Measurements from ENCODE around the gene DNM1L. TPM values are rescaled to one million over a fixed set of nuclear protein-coding genes. Genes with fewer than 3 reads are reported as not detected.

DNM1L gene
- total and polyA plus RNA-seq, 2 of the 4 experiments (the other 2 are of a cell fraction) = 44.8 to 70.1 TPM

GRCh38 chr12:32681272-32681671 lies 2.2 kb downstream of the DNM1L start:
- no peak overlapping the region for H2AK9ac ChIP-seq (replicated peaks; ENCODE audit: low read depth, low read length, poor library complexity)
- H3K14ac ChIP-seq (replicated peaks; ENCODE audit: low read depth, low read length) = no peak overlapping the region
- H4K91ac ChIP-seq (ENCODE audit: insufficient read depth, low read depth, low read length) = no peak overlapping the region
- H2BK20ac ChIP-seq (ENCODE audit: low read depth, low read length) = no peak overlapping the region
- H3K27me3 ChIP-seq (ENCODE audit: control insufficient read depth, insufficient read depth, low read length) = no peaks in the 10 kb centered on the region
- no peak overlapping the region for H2BK120ac ChIP-seq (ENCODE audit: low read depth, low read length)
- H3K4me2 ChIP-seq (ENCODE audit: low read depth, low read length) = peak overlapping the region; percentile 2; the same call in 1 of the 2 replicates
- dilution Hi-C loops (cut with HindIII; ENCODE audit: low sequenced_read_pairs, unreplicated experiment) = no loop called here
- intact Hi-C loops (cut with micrococcal nuclease) = no loop called here
- H3K23ac ChIP-seq (ENCODE audit: low read depth, low read length) = no peak overlapping the region
- H3K9ac ChIP-seq (ENCODE audit: low read depth, low read length) = no peak overlapping the region
- H3K4me1 ChIP-seq (ENCODE audit: control insufficient read depth, insufficient read depth, low read length) = peaks cover 5% of the 10 kb centered on the region
- H4K8ac ChIP-seq (ENCODE audit: low read depth in 2 of 2, low read length in 2 of 2) = no peak overlapping the region
- peaks cover 3% of the 10 kb centered on the region; the same call in 1 of the 2 replicates for H3K36me3 ChIP-seq (ENCODE audit: control insufficient read depth, insufficient read depth, low read length)
- no TSS peak for BruUV-seq (replicated peaks)
- H2BK15ac ChIP-seq (ENCODE audit: low read depth, low read length) = no peak overlapping the region
- TF ChIP-seq NFE2L2 (IDR thresholded peaks at IDR 0.05; ENCODE audit: low read depth, low read length) = no peak
- in situ Hi-C loops (cut with MboI; ENCODE audit: low sequenced_read_pairs) = loop anchor here (25.0 kb wide), 1 partner anchor 1019 kb away; the partner anchor contains the start of gene ETFBKMT
- H3K56ac ChIP-seq (ENCODE audit: extremely low read depth, insufficient read depth, low read length) = no peak overlapping the region
- ChIA-PET POLR2A (ENCODE audit: unreplicated experiment) (no interaction called here), CTCF (no interaction called here)
- 0 out of 2 replicates have a peak overlapping the region, but pooled peaks have one; percentile 48 for H2AK5ac ChIP-seq (ENCODE audit: low read depth, low read length)
- H4K5ac ChIP-seq (ENCODE audit: low read depth, low read length) = no peak overlapping the region
- H3K4me3 ChIP-seq (ENCODE audit: insufficient read depth, low read depth, low read length) = no peak overlapping the region
- ATAC-seq (ENCODE audit: low read depth) (no peak), DNase-seq (no peak)
- H3K9me3 ChIP-seq (ENCODE audit: control insufficient read depth, insufficient read depth, low read length) = no peaks in the 10 kb centered on the region
- H2BK5ac ChIP-seq (ENCODE audit: low read depth, low read length, poor library complexity, severe bottlenecking) = peak overlapping the region; percentile 5
- no peak overlapping the region for H2AFZ ChIP-seq (replicated peaks; ENCODE audit: low read length, poor library complexity)
- H3K9me1 ChIP-seq (ENCODE audit: insufficient read depth, low read length) = no peaks in the 10 kb centered on the region; the same call in 1 of the 2 replicates
- H3K4ac ChIP-seq (ENCODE audit: low read depth, low read length) = no peak overlapping the region
- peaks cover 17% of the 10 kb centered on the region for H4K20me1 ChIP-seq (ENCODE audit: insufficient read depth, low read length)
- no peak overlapping the region; the same call in 1 of the 2 replicates for H3K27ac ChIP-seq (ENCODE audit: insufficient read depth, low read length)
- H3K18ac ChIP-seq (ENCODE audit: low read depth, low read length) = no peak overlapping the region
- H3K79me1 ChIP-seq (ENCODE audit: low read depth in 1 of 2, low read length in 2 of 2) = peaks cover 0 to 28% of the 10 kb centered on the region in 2 experiments; a peak in 2 of 4 replicates
- no CpG with 5 or more reads among the region's 11 CpGs for WGBS, 2 experiments (ENCODE audit: extremely low coverage in 2 of 2, insufficient read length in 1 of 2)
